GM19193 (cell line): ENCODE data around the gene BMPER.

Experiments
- POLR2A ChIP-seq: IDR thresholded peaks from 4 replicates; pipeline ENCODE4 v1.6.1; 2011; ENCODE audit not compliant: insufficient read depth, insufficient read length; ENCODE audit errors: extremely low read depth

The BMPER gene

GRCh38 chr7:34087892-34088891 lies 182.9 kb downstream of the BMPER start:
- TF ChIP-seq POLR2A: no peak

GRCh38 chr7:34090816-34091215 lies 185.5 kb downstream of the BMPER start:
- TF ChIP-seq POLR2A: no peak

- TF ChIP-seq POLR2A: no peak
Measured at GRCh38 chr7:34091321-34091917, 186.1 kb downstream of the BMPER start.

- TF ChIP-seq POLR2A: no peak
Measured at GRCh38 chr7:34093276-34093675, 187.9 kb downstream of the BMPER start.

GRCh38 chr7:34096198-34096651 lies 190.9 kb downstream of the BMPER start:
- no peak for TF ChIP-seq POLR2A

GRCh38 chr7:34096777-34097176 lies 191.4 kb downstream of the BMPER start:
- no peak for TF ChIP-seq POLR2A

GRCh38 chr7:34100661-34101060 lies 195.3 kb downstream of the BMPER start:
- TF ChIP-seq POLR2A: no peak

GRCh38 chr7:34104115-34104514 lies 198.8 kb downstream of the BMPER start:
- no peak for TF ChIP-seq POLR2A

- TF ChIP-seq POLR2A: no peak
Measured at GRCh38 chr7:34104992-34105391, 199.7 kb downstream of the BMPER start.

- TF ChIP-seq POLR2A: no peak
Measured at GRCh38 chr7:34107276-34107675, 201.9 kb downstream of the BMPER start.

GRCh38 chr7:34108165-34108564 lies 202.8 kb downstream of the BMPER start:
- no peak for TF ChIP-seq POLR2A

GRCh38 chr7:34109936-34110780 lies 204.8 kb downstream of the BMPER start:
- TF ChIP-seq POLR2A: no peak

GRCh38 chr7:34111031-34111430 lies 205.7 kb downstream of the BMPER start:
- TF ChIP-seq POLR2A: no peak

- no peak for TF ChIP-seq POLR2A
Measured at GRCh38 chr7:34115503-34115902, 210.2 kb downstream of the BMPER start.

- no peak for TF ChIP-seq POLR2A
Measured at GRCh38 chr7:34117573-34117972, 212.2 kb downstream of the BMPER start.
